ENCODE results near the gene IQGAP2.

IQGAP2 gene

DNA sequence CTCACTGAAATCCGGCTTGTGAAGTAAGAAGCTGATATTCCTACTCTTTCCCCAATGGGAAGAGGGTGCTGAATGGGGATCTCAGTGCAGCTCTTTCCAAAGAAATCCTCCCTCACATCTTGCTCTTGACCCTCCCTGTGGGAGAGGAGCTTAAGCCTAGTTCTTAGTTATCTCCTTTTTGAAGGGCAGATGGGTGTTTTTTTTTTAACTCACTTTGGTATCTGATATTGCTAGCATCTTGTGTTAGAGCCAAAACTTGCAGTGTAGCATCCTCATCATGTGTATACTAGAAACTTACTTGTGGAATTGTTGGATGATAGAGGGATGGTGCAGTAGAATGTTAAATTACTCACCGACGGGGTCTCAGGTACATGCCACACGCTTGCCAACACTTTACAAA lies 129.9 kb downstream of the IQGAP2 start:
- H3K4me3 ChIP-seq (ENCODE audit: low read depth, low read length): no peak overlapping the region
- no peaks in the 10 kb centered on the region for H3K36me3 ChIP-seq (replicated peaks)
- H3K27me3 ChIP-seq (replicated peaks): no peaks in the 10 kb centered on the region
- in situ Hi-C loops (cut with HindIII; ENCODE audit: low pct_ligation_motif_present, low sequenced_read_pairs): no loop called here
- H3K27ac ChIP-seq: no peak overlapping the region
- TF ChIP-seq, protein P1, sequence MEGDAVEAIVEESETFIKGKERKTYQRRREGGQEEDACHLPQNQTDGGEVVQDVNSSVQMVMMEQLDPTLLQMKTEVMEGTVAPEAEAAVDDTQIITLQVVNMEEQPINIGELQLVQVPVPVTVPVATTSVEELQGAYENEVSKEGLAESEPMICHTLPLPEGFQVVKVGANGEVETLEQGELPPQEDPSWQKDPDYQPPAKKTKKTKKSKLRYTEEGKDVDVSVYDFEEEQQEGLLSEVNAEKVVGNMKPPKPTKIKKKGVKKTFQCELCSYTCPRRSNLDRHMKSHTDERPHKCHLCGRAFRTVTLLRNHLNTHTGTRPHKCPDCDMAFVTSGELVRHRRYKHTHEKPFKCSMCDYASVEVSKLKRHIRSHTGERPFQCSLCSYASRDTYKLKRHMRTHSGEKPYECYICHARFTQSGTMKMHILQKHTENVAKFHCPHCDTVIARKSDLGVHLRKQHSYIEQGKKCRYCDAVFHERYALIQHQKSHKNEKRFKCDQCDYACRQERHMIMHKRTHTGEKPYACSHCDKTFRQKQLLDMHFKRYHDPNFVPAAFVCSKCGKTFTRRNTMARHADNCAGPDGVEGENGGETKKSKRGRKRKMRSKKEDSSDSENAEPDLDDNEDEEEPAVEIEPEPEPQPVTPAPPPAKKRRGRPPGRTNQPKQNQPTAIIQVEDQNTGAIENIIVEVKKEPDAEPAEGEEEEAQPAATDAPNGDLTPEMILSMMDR (IDR thresholded peaks at IDR 0.05; ENCODE audit: low read depth, low read length, missing control alignments): no peak
- no peak for DNase-seq

DNA sequence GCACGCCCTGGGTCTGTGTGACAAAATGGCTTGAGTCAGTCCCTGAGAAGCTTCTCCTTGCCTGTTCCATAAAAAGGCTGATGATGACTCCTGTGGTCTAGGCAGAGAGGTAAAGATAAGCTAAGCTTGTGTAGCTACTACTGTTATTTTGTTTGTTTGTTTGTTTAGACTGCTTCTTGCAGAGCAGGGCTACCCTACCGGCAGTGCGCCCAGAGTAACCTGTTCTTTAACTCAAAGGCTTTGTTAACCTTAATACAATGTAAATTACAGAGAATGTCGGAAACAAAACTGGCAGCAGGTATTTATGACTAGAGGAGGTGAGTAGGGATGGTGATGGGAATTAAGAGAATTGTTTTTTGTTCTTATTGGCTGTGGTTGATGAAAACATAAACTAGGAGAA lies 132.5 kb downstream of the IQGAP2 start:
- in situ Hi-C loops (cut with HindIII; ENCODE audit: low pct_ligation_motif_present, low sequenced_read_pairs): no loop called here
- H3K4me3 ChIP-seq (ENCODE audit: low read depth, low read length): no peak overlapping the region
- DNase-seq: no peak
- no peaks in the 10 kb centered on the region for H3K36me3 ChIP-seq (replicated peaks)
- no peaks in the 10 kb centered on the region for H3K27me3 ChIP-seq (replicated peaks)
- no peak overlapping the region for H3K27ac ChIP-seq
- TF ChIP-seq, protein P1 (IDR thresholded peaks at IDR 0.05; ENCODE audit: low read depth, low read length, missing control alignments): no peak

DNA sequence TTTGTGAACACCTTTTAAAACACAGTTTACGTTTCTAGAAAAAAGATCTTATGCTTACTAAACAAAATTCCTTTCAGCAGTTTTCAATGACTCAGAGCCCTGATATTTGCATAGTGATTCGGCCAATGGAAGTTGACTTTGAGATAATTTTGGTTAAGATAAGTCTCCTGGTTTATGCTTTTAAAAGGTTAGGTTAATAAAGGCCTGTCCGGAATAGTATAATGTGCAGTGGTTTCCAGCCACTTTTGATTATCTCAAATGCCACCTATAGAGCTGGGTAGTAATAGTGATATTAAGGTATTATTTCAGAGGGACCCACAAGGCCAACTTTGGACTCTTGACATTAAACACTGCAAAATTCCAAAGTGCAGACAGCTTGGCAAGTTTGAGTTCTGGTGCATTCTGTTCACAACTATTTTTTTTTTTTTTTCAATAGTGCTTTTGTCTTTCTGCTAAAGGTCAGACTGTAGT lies 134.0 kb downstream of the IQGAP2 start:
- Histone ChIP-seq H3K36me3 (replicated peaks) (no peaks in the 10 kb centered on the region), H3K27me3 (replicated peaks) (no peaks in the 10 kb centered on the region), H3K27ac (no peak overlapping the region), H3K4me3 (ENCODE audit: low read depth, low read length) (no peak overlapping the region)
- in situ Hi-C loops (cut with HindIII; ENCODE audit: low pct_ligation_motif_present, low sequenced_read_pairs): no loop called here
- TF ChIP-seq, protein P1 (IDR thresholded peaks at IDR 0.05; ENCODE audit: low read depth, low read length, missing control alignments): no peak
- no peak for DNase-seq

DNA sequence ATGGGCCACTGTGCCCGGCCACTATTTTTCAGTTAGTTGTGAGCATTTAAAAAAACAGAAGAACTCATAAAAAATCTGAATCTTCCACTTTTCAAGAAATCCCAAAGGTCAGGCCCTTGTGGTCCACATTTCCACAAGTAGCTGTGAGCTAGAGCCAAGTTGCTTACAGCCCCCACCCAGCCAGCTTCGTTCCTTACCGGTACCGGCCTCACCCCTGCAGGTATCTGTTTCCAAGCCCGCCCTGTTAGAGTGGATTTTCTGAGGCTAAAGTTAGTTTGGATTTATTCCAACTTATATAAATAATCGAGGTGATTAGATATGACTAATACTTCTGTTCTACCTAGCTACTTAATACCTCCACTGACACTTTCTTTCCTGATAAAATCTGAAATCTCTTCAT lies 139.2 kb downstream of the IQGAP2 start:
- in situ Hi-C loops (cut with HindIII; ENCODE audit: low pct_ligation_motif_present, low sequenced_read_pairs): no loop called here
- DNase-seq: no peak
- Histone ChIP-seq H3K36me3 (replicated peaks) (no peaks in the 10 kb centered on the region), H3K4me3 (ENCODE audit: low read depth, low read length) (no peak overlapping the region), H3K27me3 (replicated peaks) (no peaks in the 10 kb centered on the region), H3K27ac (no peak overlapping the region)
- TF ChIP-seq, protein P1 (IDR thresholded peaks at IDR 0.05; ENCODE audit: low read depth, low read length, missing control alignments): no peak

DNA sequence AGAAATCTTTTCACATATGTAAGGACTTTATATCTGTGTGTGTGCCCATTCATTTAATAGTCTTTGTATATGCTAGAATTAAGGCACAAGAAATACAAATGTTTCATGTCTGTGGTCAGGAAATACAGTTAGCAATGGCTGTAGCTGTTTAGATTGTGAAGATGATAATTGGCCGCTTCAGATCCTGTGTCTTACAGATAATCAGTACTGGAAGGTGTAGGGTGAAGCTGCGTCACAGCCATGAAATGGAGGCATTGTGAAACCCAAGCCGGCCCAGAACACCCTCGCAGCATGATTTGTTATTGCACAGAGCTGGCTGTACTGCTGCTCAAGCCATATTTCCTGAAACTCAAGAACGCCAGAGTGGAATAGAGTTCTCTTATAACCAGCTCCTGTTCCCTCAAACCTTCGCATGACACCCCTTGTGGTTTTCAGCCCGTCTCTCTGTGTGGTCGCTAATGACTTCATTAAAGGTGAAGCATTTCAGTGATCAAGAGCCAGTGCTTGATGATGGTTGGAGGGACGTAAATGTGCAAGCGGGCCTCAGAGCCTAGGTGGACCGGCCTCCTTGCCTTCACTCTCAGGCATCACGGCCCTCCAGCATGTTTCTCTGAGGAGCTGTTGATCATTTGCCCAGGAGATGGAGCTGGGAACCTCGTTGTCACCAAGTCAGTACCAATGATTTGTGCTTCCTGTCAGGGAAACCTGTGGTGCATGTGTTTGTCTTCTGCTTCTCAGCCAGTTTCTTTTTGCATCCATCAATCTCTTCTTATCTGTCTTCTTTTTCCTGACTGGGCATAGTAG lies 140.0 kb downstream of the IQGAP2 start:
- Histone ChIP-seq H3K4me3 (ENCODE audit: low read depth, low read length) (no peak overlapping the region), H3K27me3 (replicated peaks) (no peaks in the 10 kb centered on the region), H3K36me3 (replicated peaks) (no peaks in the 10 kb centered on the region), H3K27ac (no peak overlapping the region)
- in situ Hi-C loops (cut with HindIII; ENCODE audit: low pct_ligation_motif_present, low sequenced_read_pairs): no loop called here
- no peak for DNase-seq
- TF ChIP-seq, protein P1 (IDR thresholded peaks at IDR 0.05; ENCODE audit: low read depth, low read length, missing control alignments): no peak

All from brain microvascular endothelial cell (primary cell).